ENCODE results near the gene ZNF165.
A peak's percentile ranks its signal among the peaks of the same experiment; 100 is the strongest.

The ZNF165 gene

GRCh38 chr6:28136585-28137504, 56.5 kb downstream of the ZNF165 start:
- DNase-seq (ENCODE audit: extremely low spot score) = peak; percentile 71
- ChIA-PET CTCF (interaction anchor here (0.6 kb wide), 1 partner anchor 927 kb away, joined by 3 read pairs; no protein-coding TSS in a partner anchor), POLR2A (interaction anchor here (0.6 to 3.9 kb wide), 32 partner anchors 10 to 1428 kb away, joined by 3 to 41 read pairs (median 4); partner anchors contain the start of genes PGBD1, ZKSCAN4, ZSCAN16 and ZSCAN26)
- TF ChIP-seq TARDBP (IDR thresholded peaks at IDR 0.05) = no peak
- TF ChIP-seq FOXK2 (IDR thresholded peaks at IDR 0.05) = no peak
- TF ChIP-seq HDGF (IDR thresholded peaks at IDR 0.05; ENCODE audit: borderline replicate concordance) = no peak
- TF ChIP-seq SUZ12 (IDR thresholded peaks at IDR 0.05) = no peak
- no peak for TF ChIP-seq ARNT (IDR thresholded peaks at IDR 0.05)
- TF ChIP-seq CTBP1 (IDR thresholded peaks at IDR 0.05; ENCODE audit: borderline replicate concordance) = peak; percentile 85; the same call in 1 of the 2 replicates
- no peak for TF ChIP-seq SP1 (IDR thresholded peaks at IDR 0.05)
- TF ChIP-seq, protein P1, sequence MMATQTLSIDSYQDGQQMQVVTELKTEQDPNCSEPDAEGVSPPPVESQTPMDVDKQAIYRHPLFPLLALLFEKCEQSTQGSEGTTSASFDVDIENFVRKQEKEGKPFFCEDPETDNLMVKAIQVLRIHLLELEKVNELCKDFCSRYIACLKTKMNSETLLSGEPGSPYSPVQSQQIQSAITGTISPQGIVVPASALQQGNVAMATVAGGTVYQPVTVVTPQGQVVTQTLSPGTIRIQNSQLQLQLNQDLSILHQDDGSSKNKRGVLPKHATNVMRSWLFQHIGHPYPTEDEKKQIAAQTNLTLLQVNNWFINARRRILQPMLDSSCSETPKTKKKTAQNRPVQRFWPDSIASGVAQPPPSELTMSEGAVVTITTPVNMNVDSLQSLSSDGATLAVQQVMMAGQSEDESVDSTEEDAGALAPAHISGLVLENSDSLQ (IDR thresholded peaks at IDR 0.05) = no peak
- no peak for TF ChIP-seq LEF1 (IDR thresholded peaks at IDR 0.05; ENCODE audit: borderline replicate concordance)
- peak; percentile 25; the same call in 1 of the 2 replicates for TF ChIP-seq NFRKB (IDR thresholded peaks at IDR 0.05)
- peak; percentile 92 for TF ChIP-seq FOXM1 (IDR thresholded peaks at IDR 0.05; ENCODE audit: borderline replicate concordance)
- no peak for TF ChIP-seq ZNF384 (IDR thresholded peaks at IDR 0.05)
- peak; percentile 87 for TF ChIP-seq L3MBTL2 (conservative IDR thresholded peaks at IDR 0.05)
- peak; percentile 63 for TF ChIP-seq ELF4 (IDR thresholded peaks at IDR 0.05)

GRCh38 chr6:28137505-28137981, 57.2 kb downstream of the ZNF165 start:
- CTCF ChIA-PET = no interaction called here
- POLR2A ChIA-PET = interaction anchor here (0.7 to 3.9 kb wide), 21 partner anchors 11 to 449 kb away, joined by 3 to 41 read pairs (median 4); partner anchors contain the start of genes ZKSCAN4, ZSCAN16 and ZSCAN26
- TF ChIP-seq, protein P1 (IDR thresholded peaks at IDR 0.05) = 0 out of 2 replicates have a peak, but pooled peaks have one; percentile 43
- TF ChIP-seq SP1 (IDR thresholded peaks at IDR 0.05) = no peak
- no peak for DNase-seq (ENCODE audit: extremely low spot score)
